Smooth muscle cell of trachea (primary cell): ENCODE measurements around the gene KCNN3. TPM values are rescaled to one million over a fixed set of nuclear protein-coding genes. Genes with fewer than 3 reads are reported as not detected.

ENCODE experiments used
- total RNA-seq: library from RNA; depleted of rRNA; stranded (reverse); fragments of >200 nt; gene quantifications from 2 replicates; pipeline ENCODE4 v1.2.1, GENCODE V29; 2014

KCNN3 gene
- total RNA-seq: under 0.01 TPM in 2 replicates

GRCh38 chr1:154870115-154870571 lies at the start of gene KCNN3:
TSS of gene KCNN3 (minus strand) at chr1:154870281. CDS start at chr1:154869964, 317 bp downstream.

Other genes with a start within 250 kb of the KCNN3 start
- gene PMVK, start 66.4 kb upstream of the KCNN3 start, total RNA-seq: 6.8 and 11.5 TPM in 2 replicates
- gene PBXIP1, start 85.8 kb upstream of the KCNN3 start, total RNA-seq: 70.5 and 109 TPM in 2 replicates
- 12.4 and 16.9 TPM in 2 replicates for gene PYGO2, start 91.5 kb upstream of the KCNN3 start, total RNA-seq
- gene SHC1, start 100.5 kb upstream of the KCNN3 start, total RNA-seq: 189 and 432 TPM in 2 replicates
- gene CKS1B, start 104.4 kb upstream of the KCNN3 start, total RNA-seq: 24.6 and 131 TPM in 2 replicates
- 15.9 and 24.8 TPM in 2 replicates for gene FLAD1, start 113.1 kb upstream of the KCNN3 start, total RNA-seq
- not detected in 2 replicates for gene LENEP, start 123.3 kb upstream of the KCNN3 start, total RNA-seq
- gene ZBTB7B, start 132.5 kb upstream of the KCNN3 start, total RNA-seq: 11.1 and 22.0 TPM in 2 replicates
- under 0.01 TPM in 1 of 2 replicates, not detected in the other for gene DCST2, start 163.5 kb upstream of the KCNN3 start, total RNA-seq
- gene DCST1, start 163.5 kb upstream of the KCNN3 start, total RNA-seq: not detected in 2 replicates
- gene ADAM15, start 181.0 kb upstream of the KCNN3 start, total RNA-seq: 61.1 and 134 TPM in 2 replicates
- gene EFNA4, start 193.5 kb upstream of the KCNN3 start, total RNA-seq: 2.5 and 4.3 TPM in 2 replicates
- 0.29 and 1.3 TPM in 2 replicates for gene EFNA3, start 208.6 kb upstream of the KCNN3 start, total RNA-seq